HUES6 (cell line): ENCODE measurements around the gene BCL6B.

Source experiments
- H3K27ac ChIP-seq: 2 replicates; pipeline ENCODE4 v1.7.0; 2013; ENCODE audit warnings: low read depth, mild to moderate bottlenecking, low read length, inconsistent platforms
- H3K27me3 ChIP-seq: 2 replicates; pipeline ENCODE4 v1.6.1; 2013; ENCODE audit warnings: low read length; ENCODE audit not compliant: control insufficient read depth, insufficient read depth
- H3K36me3 ChIP-seq: 2 replicates; pipeline ENCODE4 v1.6.1; 2013; ENCODE audit warnings: low read length; ENCODE audit not compliant: control insufficient read depth, insufficient read depth
- H3K4me1 ChIP-seq: 2 replicates; pipeline ENCODE4 v1.6.1; 2013; ENCODE audit warnings: low read length; ENCODE audit not compliant: control insufficient read depth, insufficient read depth
- H3K4me3 ChIP-seq: 2 replicates; pipeline ENCODE4 v1.5.1; 2013; ENCODE audit warnings: low read depth, low read length
- H3K9ac ChIP-seq: one replicate; pipeline ENCODE4 v1.6.1; 2013; ENCODE audit warnings: mild to moderate bottlenecking, low read length
- H3K9me3 ChIP-seq: 2 replicates; pipeline ENCODE4 v1.6.1; 2013; ENCODE audit warnings: low read depth, low read length; ENCODE audit not compliant: control insufficient read depth, insufficient read depth

Gene BCL6B

DNA sequence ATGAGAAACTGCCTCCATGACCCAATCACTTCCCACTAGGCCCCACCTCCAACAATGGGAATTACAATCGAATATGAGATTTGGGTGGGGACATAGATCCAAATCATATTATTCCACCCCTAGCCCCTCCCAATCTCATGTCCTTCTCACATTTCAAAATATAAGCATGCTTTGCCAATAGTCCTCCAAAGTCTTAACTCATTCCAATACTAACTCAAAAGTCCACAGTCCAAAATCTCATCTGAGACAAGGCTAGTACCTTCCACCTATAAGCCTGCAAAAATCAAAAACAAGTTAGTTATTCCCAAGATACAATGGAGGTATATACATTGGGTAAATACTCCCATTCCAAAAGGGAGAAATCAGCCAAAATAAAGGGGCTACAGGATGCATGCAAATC lies 44.3 kb downstream of the BCL6B start:
- peaks cover 4% of the 10 kb centered on the region; the same call in 1 of the 2 replicates for H3K27me3 ChIP-seq
- peaks cover 25% of the 10 kb centered on the region; the same call in 1 of the 2 replicates for H3K9me3 ChIP-seq
- no peaks in the 10 kb centered on the region for H3K36me3 ChIP-seq
- no peak overlapping the region for H3K27ac ChIP-seq
- no peaks in the 10 kb centered on the region for H3K4me1 ChIP-seq
- no peak overlapping the region for H3K9ac ChIP-seq
- no peak overlapping the region for H3K4me3 ChIP-seq

DNA sequence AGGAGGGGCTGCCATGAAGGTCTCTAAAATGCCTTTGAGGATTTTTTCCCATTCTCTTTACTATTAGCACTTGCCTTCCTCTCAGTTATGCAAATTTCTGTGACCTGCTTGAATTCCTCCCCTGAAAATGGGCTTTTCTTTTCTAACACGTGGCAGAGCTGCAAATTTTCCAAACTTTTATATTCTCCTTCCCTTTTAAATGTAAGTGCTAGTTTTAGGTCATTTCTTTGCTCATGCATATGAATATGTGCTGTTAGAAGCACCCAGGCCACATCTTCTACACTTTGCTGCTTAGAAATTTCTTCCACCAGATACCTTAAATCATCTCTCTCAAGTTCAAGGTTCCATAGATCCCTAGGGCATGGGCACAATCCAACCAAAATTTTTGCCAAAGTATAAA lies 45.4 kb downstream of the BCL6B start:
- peaks cover 25% of the 10 kb centered on the region; the same call in 1 of the 2 replicates for H3K9me3 ChIP-seq

DNA sequence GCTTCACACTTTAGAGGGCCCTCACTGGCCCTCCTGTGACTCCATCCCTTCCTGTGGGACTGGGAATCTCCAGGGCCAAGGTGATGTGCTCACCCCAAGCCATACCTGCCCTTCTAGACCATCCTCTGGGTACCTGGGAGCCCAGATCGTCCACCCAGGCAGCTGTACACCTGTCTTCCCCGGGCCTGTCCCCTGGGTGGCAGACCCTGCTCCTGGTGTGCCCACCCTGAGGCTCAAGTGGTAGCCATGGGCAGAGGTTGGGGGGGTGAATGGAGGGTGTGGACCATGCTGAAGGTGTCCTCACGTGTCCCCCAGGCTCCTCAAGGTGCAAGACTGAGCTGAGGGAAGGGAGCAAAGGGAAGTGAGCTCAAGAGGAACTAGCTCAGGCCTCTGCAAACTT lies 47.9 kb downstream of the BCL6B start:
- Histone ChIP-seq H3K4me1 (no peaks in the 10 kb centered on the region), H3K36me3 (no peaks in the 10 kb centered on the region), H3K27ac (no peak overlapping the region), H3K27me3 (peaks cover 5% of the 10 kb centered on the region; the same call in 1 of the 2 replicates), H3K9me3 (peaks cover 25% of the 10 kb centered on the region; the same call in 1 of the 2 replicates), H3K9ac (no peak overlapping the region), H3K4me3 (no peak overlapping the region)

More for the DNA sequence above, 45.4 kb downstream of the BCL6B start:
- H3K4me1 ChIP-seq, result no peaks in the 10 kb centered on the region
- H3K27me3 ChIP-seq, result peaks cover 5% of the 10 kb centered on the region; the same call in 1 of the 2 replicates
- H3K27ac ChIP-seq, result no peak overlapping the region
- H3K4me3 ChIP-seq, result no peak overlapping the region
- no peaks in the 10 kb centered on the region for H3K36me3 ChIP-seq
- H3K9ac ChIP-seq, result no peak overlapping the region

DNA sequence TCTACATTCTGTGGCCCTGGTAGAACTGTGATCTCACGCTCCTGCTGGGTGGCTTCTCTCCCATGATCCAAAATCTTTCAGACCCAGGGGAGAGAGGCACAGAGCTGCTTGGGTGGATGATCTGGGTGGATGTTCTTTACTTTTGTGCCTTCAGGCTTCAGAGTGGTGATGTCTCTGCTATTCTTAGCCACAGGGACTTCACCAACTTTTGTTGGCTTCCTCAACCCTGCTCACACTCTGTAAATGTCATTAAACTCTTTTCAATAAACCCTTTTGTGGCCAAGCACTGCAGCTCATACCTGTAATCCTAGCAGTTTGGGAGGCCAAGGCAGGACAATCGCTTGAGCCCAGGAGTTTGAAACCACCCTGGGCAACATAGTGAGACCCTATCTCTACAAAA lies 49.6 kb downstream of the BCL6B start:
- Histone ChIP-seq H3K36me3 (no peaks in the 10 kb centered on the region), H3K9ac (no peak overlapping the region), H3K4me1 (no peaks in the 10 kb centered on the region), H3K27me3 (peaks cover 5% of the 10 kb centered on the region; the same call in 1 of the 2 replicates), H3K9me3 (peaks cover 16% of the 10 kb centered on the region; the same call in 1 of the 2 replicates), H3K4me3 (no peak overlapping the region), H3K27ac (no peak overlapping the region)

DNA sequence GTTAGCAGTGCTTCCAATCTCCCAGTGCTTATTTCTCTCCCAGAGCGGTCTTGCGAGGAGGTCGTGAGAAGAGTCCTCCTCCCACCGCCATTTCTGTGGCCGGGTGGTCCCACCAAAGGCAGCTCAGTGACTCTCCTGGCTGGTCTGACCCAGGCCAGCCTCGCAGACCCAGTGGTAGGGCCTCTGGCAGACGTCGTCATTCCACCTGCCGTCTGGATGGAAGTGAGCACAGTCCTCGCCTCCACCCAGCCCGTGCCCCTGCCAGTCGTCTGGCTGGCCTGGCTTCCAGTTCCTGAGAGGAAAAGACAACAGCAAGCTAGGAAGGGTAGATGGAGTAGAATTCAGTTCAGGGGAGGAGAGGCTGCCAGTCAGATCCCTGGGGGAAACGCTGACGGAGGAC lies 52.1 kb downstream of the BCL6B start:
- H3K9me3 ChIP-seq, result no peaks in the 10 kb centered on the region
- no peak overlapping the region for H3K4me3 ChIP-seq
- H3K9ac ChIP-seq, result no peak overlapping the region
- no peaks in the 10 kb centered on the region for H3K36me3 ChIP-seq
- no peak overlapping the region for H3K27ac ChIP-seq
- H3K4me1 ChIP-seq, result no peaks in the 10 kb centered on the region
- peaks cover 5% of the 10 kb centered on the region; the same call in 1 of the 2 replicates for H3K27me3 ChIP-seq

DNA sequence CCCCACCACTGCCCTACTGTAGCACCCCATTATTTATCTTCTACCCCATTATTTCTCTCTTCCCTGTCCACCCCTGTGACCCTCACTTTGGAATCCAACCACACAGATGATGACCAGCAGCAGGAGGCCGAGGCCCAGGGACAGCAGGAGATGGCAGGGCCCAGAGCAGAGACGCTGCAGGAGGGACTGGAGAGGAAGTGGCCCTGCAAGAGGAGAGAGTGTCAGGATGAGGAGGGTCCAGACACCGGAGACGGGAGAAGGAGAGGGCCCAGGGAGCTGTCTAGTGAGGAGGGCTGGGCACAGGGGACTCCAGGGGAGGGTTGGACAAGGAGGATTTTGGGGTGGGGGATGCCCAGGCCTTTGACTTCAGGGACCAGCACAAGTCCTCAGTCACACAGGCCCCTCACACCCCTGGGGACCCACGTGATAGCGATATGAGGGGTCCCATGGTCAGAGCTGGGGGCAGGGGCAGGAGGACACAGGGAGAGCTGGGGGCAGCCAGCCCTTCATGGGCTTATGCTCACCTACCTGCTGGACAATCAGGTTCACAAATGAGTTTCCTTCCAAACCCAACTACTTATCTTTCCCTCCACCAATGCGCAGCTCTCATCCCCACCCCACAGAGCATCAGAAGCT lies 55.2 kb downstream of the BCL6B start:
- Histone ChIP-seq H3K27ac (no peak overlapping the region), H3K27me3 (no peaks in the 10 kb centered on the region; the same call in 1 of the 2 replicates), H3K9ac (no peak overlapping the region), H3K4me3 (no peak overlapping the region), H3K9me3 (no peaks in the 10 kb centered on the region), H3K36me3 (no peaks in the 10 kb centered on the region), H3K4me1 (no peaks in the 10 kb centered on the region)

DNA sequence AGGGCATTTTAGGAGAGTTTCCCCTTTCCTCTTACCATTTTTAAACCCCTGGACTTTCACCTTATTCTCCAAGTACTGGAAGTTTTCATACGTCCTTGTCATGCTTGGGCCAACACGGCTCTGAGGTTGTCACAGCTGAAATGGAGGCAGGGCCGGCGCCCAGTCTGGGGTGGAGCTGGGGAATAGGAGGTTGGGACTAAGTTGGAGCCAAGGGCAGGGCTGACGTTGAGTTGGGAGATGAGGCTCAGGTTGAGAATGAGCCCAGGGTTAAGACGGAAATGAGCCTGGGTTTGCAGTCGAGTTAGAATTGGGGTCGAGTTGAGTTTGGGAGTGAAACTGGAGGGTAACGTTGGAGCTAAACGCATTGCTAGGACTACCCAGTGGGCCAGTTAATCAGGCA lies 55.9 kb downstream of the BCL6B start:
- no peaks in the 10 kb centered on the region; the same call in 1 of the 2 replicates for H3K27me3 ChIP-seq
- no peaks in the 10 kb centered on the region for H3K9me3 ChIP-seq
- no peak overlapping the region for H3K4me3 ChIP-seq
- no peak overlapping the region for H3K27ac ChIP-seq
- no peaks in the 10 kb centered on the region for H3K4me1 ChIP-seq
- no peaks in the 10 kb centered on the region for H3K36me3 ChIP-seq
- H3K9ac ChIP-seq, result no peak overlapping the region
